MM.1S (cell line): Measurements from ENCODE around the gene RACGAP1.

Experiments used
- DNase-seq: peaks from one replicate; pipeline ENCODE4 v3.0.0-alpha.2; 2015
- H2AFZ ChIP-seq: fragments of 300-600 bp; sonication (generic); 2 replicates; pipeline ENCODE4 v1.6.0; 2016; ENCODE audit warnings: antibody characterized with exemption, low read length
- H3F3A ChIP-seq: fragments of 300-600 bp; sonication (generic); 2 replicates; pipeline ENCODE4 v1.6.1; 2016; ENCODE audit warnings: mild to moderate bottlenecking, antibody characterized with exemption, low read length, moderate library complexity, mixed read lengths; ENCODE audit not compliant: insufficient read depth
- H3K27ac ChIP-seq: fragments of 300-600 bp; sonication (generic); 2 replicates; pipeline ENCODE4 v1.5.1; 2016; ENCODE audit warnings: mild to moderate bottlenecking, low read length
- H3K27me3 ChIP-seq: fragments of 300-600 bp; sonication (generic); replicated peaks from 2 replicates; pipeline ENCODE4 v1.6.0; 2016; ENCODE audit warnings: low read length; ENCODE audit not compliant: insufficient read depth
- H3K36me3 ChIP-seq: fragments of 300-600 bp; sonication (generic); replicated peaks from 2 replicates; pipeline ENCODE4 v1.6.1; 2016; ENCODE audit warnings: mild to moderate bottlenecking, low read length, mixed read lengths; ENCODE audit not compliant: insufficient read depth
- H3K4me1 ChIP-seq: fragments of 300-600 bp; sonication (generic); 2 replicates; pipeline ENCODE4 v1.6.1; 2016; ENCODE audit warnings: low read length, mixed read lengths
- H3K4me2 ChIP-seq: fragments of 300-600 bp; sonication (generic); 2 replicates; pipeline ENCODE4 v1.6.0; 2016; ENCODE audit warnings: low read depth, low read length
- H3K4me3 ChIP-seq: fragments of 300-600 bp; sonication (generic); 2 replicates; pipeline ENCODE4 v1.5.1; 2016; ENCODE audit warnings: low read length, mixed read lengths
- H3K79me2 ChIP-seq: fragments of 300-600 bp; sonication (generic); 2 replicates; pipeline ENCODE4 v1.6.1; 2016; ENCODE audit warnings: mixed run types, low read length, mixed read lengths
- H3K9ac ChIP-seq: fragments of 300-600 bp; sonication (generic); 2 replicates; pipeline ENCODE4 v1.6.1; 2016; ENCODE audit warnings: low read length, mixed read lengths
- H3K9me2 ChIP-seq: fragments of 300-600 bp; sonication (generic); replicated peaks from 2 replicates; pipeline ENCODE4 v1.6.1; 2016; ENCODE audit warnings: mild to moderate bottlenecking, low read length, mixed read lengths; ENCODE audit not compliant: insufficient read depth
- H3K9me3 ChIP-seq: fragments of 300-600 bp; sonication (generic); replicated peaks from 2 replicates; pipeline ENCODE4 v1.6.1; 2016; ENCODE audit warnings: mild to moderate bottlenecking, low read length, mixed read lengths; ENCODE audit not compliant: insufficient read depth
- H4K20me1 ChIP-seq: fragments of 300-600 bp; sonication (generic); 2 replicates; pipeline ENCODE4 v1.6.1; 2016; ENCODE audit warnings: mild to moderate bottlenecking, low read length, moderate library complexity, mixed read lengths; ENCODE audit not compliant: insufficient read depth
- CTCF ChIP-seq: fragments of 300-600 bp; sonication (generic); IDR thresholded peaks from 2 replicates; pipeline ENCODE4 v1.5.1; 2016; ENCODE audit warnings: antibody characterized with exemption, low read length, mixed read lengths
- EZH2 ChIP-seq: fragments of 300-600 bp; sonication (generic); optimal IDR thresholded peaks from 2 replicates; pipeline ENCODE3; 2017; ENCODE audit warnings: low read depth, mild to moderate bottlenecking, antibody characterized with exemption, low read length, mixed read lengths
- EZH2phosphoT487 ChIP-seq: fragments of 300-600 bp; sonication (generic); IDR thresholded peaks from 2 replicates; pipeline ENCODE4 v1.6.1; 2018; ENCODE audit warnings: antibody characterized with exemption, low read length

The RACGAP1 gene

DNA sequence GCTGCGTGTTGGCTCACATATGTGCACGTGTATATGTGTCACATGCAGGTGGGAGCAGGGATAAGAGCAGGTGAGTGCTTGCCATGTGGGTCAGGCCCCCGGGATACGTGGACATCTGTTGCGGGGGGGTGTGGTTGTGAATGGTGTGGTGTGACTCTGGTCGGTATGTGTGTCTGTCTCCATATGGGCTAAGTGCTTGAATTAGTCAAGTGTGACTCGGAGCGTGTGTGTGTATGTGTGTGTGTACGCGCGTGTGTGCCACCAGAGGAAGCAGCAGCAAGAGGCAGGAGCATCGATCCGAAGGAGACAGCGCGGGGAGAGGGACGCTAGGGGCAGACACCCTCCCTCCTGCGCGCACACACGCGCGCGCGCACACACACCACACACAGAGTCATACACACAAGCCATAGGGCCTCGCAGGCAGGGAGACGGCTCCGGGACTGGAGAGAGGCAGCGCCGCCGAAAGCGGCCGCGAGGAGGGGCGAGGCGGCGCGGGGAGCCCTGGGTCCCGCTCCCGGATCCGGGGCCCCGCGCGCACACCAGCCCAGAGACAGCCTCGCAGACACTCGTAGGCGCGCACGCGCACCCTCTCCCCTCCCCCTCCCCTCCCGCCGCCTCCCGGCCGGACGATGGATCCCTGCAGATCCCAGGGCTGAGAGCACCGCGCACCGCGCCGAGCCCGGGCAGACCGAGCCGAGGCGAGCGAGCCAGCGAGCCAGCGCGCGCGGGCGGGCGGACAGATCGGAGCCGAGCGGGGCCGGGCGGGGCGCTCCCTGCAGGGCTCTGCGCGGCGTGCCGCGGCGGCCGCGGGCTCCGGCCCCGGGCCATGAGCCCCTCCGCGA lies 31.9 kb upstream of the RACGAP1 start, which contains the start of gene ASIC1:
Gene ASIC1 (plus strand): TSS at position 597 of the 842 bp plus-strand sequence. CDS start 1,171 bp downstream, outside the sequence.
- H3K27ac ChIP-seq = no peak within 1 kb of the TSS
- peak within 1 kb of the TSS; percentile 16; the same call in 1 of the 2 replicates for H3K9ac ChIP-seq
- TF ChIP-seq EZH2phosphoT487 (no peak), CTCF (no peak), EZH2 (no peak)
- peak within 1 kb of the TSS; percentile 82 for H3K4me2 ChIP-seq
- no peaks in the 10 kb centered on the region for H3K36me3 ChIP-seq
- peak within 1 kb of the TSS; percentile 65; the same call in 1 of the 2 replicates for H2AFZ ChIP-seq
- H3K27me3 ChIP-seq = peaks cover 29% of the 10 kb centered on the region
- peak within 1 kb of the TSS; percentile 71 for H3K4me3 ChIP-seq
- DNase-seq = peak; percentile 37
- H4K20me1 ChIP-seq = 0 out of 2 replicates have a peak, but pooled peaks cover 3% of the 10 kb centered on the region
- H3K9me3 ChIP-seq = no peaks in the 10 kb centered on the region
- H3K4me1 ChIP-seq = peaks cover 4% of the 10 kb centered on the region; the same call in 1 of the 2 replicates
- H3K79me2 ChIP-seq = no peaks in the 10 kb centered on the region
- no peaks in the 10 kb centered on the region for H3K9me2 ChIP-seq
- no peaks in the 10 kb centered on the region for H3F3A ChIP-seq

GRCh38 chr12:50056639-50056976 lies 31.3 kb upstream of the RACGAP1 start:
- DNase-seq = no peak
- H3K79me2 ChIP-seq = no peaks in the 10 kb centered on the region
- peaks cover 35% of the 10 kb centered on the region for H3K27me3 ChIP-seq
- H3K9ac ChIP-seq = peak overlapping the region; percentile 16; the same call in 1 of the 2 replicates
- H4K20me1 ChIP-seq = 0 out of 2 replicates have a peak, but pooled peaks cover 3% of the 10 kb centered on the region
- H3F3A ChIP-seq = no peaks in the 10 kb centered on the region
- H3K4me2 ChIP-seq = peak overlapping the region; percentile 82
- peaks cover 4% of the 10 kb centered on the region; the same call in 1 of the 2 replicates for H3K4me1 ChIP-seq
- no peaks in the 10 kb centered on the region for H3K9me2 ChIP-seq
- H3K36me3 ChIP-seq = no peaks in the 10 kb centered on the region
- H3K27ac ChIP-seq = no peak overlapping the region
- no peaks in the 10 kb centered on the region for H3K9me3 ChIP-seq
- H3K4me3 ChIP-seq = peak overlapping the region; percentile 71
- TF ChIP-seq EZH2 = no peak
- TF ChIP-seq EZH2phosphoT487 = no peak
- TF ChIP-seq CTCF = no peak
- H2AFZ ChIP-seq = no peak overlapping the region

DNA sequence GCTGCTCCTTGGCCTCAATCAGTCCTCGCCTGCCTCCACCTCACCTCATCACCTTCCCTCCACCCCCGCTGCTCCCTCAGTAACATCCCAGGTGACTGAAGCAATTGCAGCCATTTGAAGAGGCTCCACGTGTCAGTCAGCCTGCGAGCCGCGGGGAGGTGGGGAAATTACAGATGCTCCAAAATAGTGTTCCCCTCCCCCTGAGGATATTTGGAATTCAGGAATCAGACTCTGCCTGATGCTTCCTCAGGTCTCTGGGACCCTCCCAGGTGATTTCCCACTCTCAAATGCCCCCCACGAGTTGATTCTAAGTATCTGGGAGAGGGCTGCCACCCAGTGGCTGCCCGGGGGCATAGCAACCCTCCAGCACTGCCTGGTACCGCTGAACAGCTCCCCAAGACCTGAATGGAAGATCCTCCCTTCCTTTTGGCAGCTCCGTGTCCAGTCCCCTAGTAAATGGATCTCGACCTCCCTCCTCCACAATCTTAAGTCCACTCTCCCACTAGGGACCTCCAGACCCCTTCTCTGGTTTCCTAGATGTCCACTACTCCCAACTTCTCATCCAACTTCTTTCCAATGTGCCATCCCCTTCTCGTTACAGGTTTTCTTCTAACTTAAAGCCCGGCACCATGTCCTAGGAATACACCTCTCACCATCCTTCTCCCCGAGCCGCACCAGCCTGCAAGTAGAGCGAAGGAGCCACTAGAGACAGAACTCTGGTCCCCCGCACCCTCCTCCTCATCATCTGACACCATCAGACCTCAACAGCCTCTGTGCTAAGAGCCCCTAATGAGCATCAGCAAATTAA lies 30.7 kb upstream of the RACGAP1 start:
- Histone ChIP-seq H3K9me3 (no peaks in the 10 kb centered on the region), H3K4me2 (peak overlapping the region; percentile 35; the same call in 1 of the 2 replicates), H3K27me3 (peaks cover 41% of the 10 kb centered on the region), H3K9ac (no peak overlapping the region), H3K79me2 (no peaks in the 10 kb centered on the region), H3K4me3 (no peak overlapping the region; the same call in 1 of the 2 replicates), H3K27ac (no peak overlapping the region), H4K20me1 (0 out of 2 replicates have a peak, but pooled peaks cover 3% of the 10 kb centered on the region), H3F3A (no peaks in the 10 kb centered on the region), H3K4me1 (peaks cover 4% of the 10 kb centered on the region; the same call in 1 of the 2 replicates), H3K36me3 (no peaks in the 10 kb centered on the region), H3K9me2 (no peaks in the 10 kb centered on the region), H2AFZ (peak overlapping the region; percentile 32; the same call in 1 of the 2 replicates)
- DNase-seq = peak; percentile 57
- no peak for TF ChIP-seq EZH2phosphoT487
- peak; percentile 96 for TF ChIP-seq CTCF
